ENCODE results near the gene SYNE1.

SYNE1 gene

GRCh38 chr6:152669895-152670294 is 32.7 kb upstream of the SYNE1 start:
- H2BK120ac ChIP-seq (ENCODE audit: insufficient read depth, low read length, poor library complexity): no peak overlapping the region
- WGBS (ENCODE audit: extremely low coverage, insufficient coverage, insufficient read length): no CpG with 5 or more reads among the region's 1 CpG
- no peak overlapping the region for H2BK12ac ChIP-seq (ENCODE audit: low read length)
- no peak overlapping the region for H3K23ac ChIP-seq (ENCODE audit: low read length)
- H3K14ac ChIP-seq (ENCODE audit: low read length): no peak overlapping the region
- no peaks in the 10 kb centered on the region for H3K36me3 ChIP-seq (ENCODE audit: control insufficient read depth in 1 of 2, insufficient read depth in 2 of 2, low read length in 2 of 2)
- peak in 1 of 2 donors; percentile 34 for DNase-seq
- H3K4me1 ChIP-seq (ENCODE audit: control insufficient read depth in 1 of 2, insufficient read depth in 2 of 2, low read length in 2 of 2): no peaks in the 10 kb centered on the region
- H4K12ac ChIP-seq (ENCODE audit: low read depth, low read length): no peak overlapping the region
- H2AK5ac ChIP-seq (ENCODE audit: low read length): no peak overlapping the region
- H3K9ac ChIP-seq (ENCODE audit: low read length): no peak overlapping the region
- no peak overlapping the region for H3K18ac ChIP-seq (ENCODE audit: low read length)
- H3K79me1 ChIP-seq (ENCODE audit: low read length): no peaks in the 10 kb centered on the region
- no peaks in the 10 kb centered on the region for H3K9me3 ChIP-seq (ENCODE audit: insufficient read depth, low read depth, low read length)
- H3K27ac ChIP-seq (ENCODE audit: low read depth, low read length): no peak overlapping the region
- no peaks in the 10 kb centered on the region for H3K27me3 ChIP-seq (ENCODE audit: insufficient read depth, low read length)
- no peak overlapping the region for H2AFZ ChIP-seq (ENCODE audit: insufficient read depth, low read length, poor library complexity)
- no peaks in the 10 kb centered on the region for H3K79me2 ChIP-seq (ENCODE audit: control insufficient read depth, insufficient read depth, low read length, poor library complexity)
- H3K4me2 ChIP-seq (ENCODE audit: low read length): no peak overlapping the region
- H3K4ac ChIP-seq (ENCODE audit: low read depth, low read length): no peak overlapping the region
- H4K91ac ChIP-seq (ENCODE audit: low read depth, low read length): no peak overlapping the region
- no peak overlapping the region for H2BK5ac ChIP-seq (ENCODE audit: low read depth, low read length, poor library complexity)
- no peak overlapping the region for H4K8ac ChIP-seq (ENCODE audit: low read depth, low read length)
- H3K4me3 ChIP-seq (ENCODE audit: low read depth, low read length): no peak overlapping the region

- Histone ChIP-seq H3K79me1 (ENCODE audit: low read length) (no peaks in the 10 kb centered on the region), H3K9me3 (ENCODE audit: insufficient read depth, low read depth, low read length) (no peaks in the 10 kb centered on the region), H4K91ac (ENCODE audit: low read depth, low read length) (no peak overlapping the region), H3K36me3 (ENCODE audit: control insufficient read depth in 1 of 2, insufficient read depth in 2 of 2, low read length in 2 of 2) (no peaks in the 10 kb centered on the region), H3K4me1 (ENCODE audit: control insufficient read depth in 1 of 2, insufficient read depth in 2 of 2, low read length in 2 of 2) (no peaks in the 10 kb centered on the region), H3K4ac (ENCODE audit: low read depth, low read length) (no peak overlapping the region), H2BK120ac (ENCODE audit: insufficient read depth, low read length, poor library complexity) (no peak overlapping the region), H3K4me2 (ENCODE audit: low read length) (no peak overlapping the region), H2AK5ac (ENCODE audit: low read length) (no peak overlapping the region), H3K9ac (ENCODE audit: low read length) (no peak overlapping the region), H3K27ac (ENCODE audit: low read depth, low read length) (no peak overlapping the region), H2BK12ac (ENCODE audit: low read length) (no peak overlapping the region), H3K14ac (ENCODE audit: low read length) (no peak overlapping the region), H4K8ac (ENCODE audit: low read depth, low read length) (no peak overlapping the region), H3K4me3 (ENCODE audit: low read depth, low read length) (no peak overlapping the region), H3K23ac (ENCODE audit: low read length) (no peak overlapping the region), H2BK5ac (ENCODE audit: low read depth, low read length, poor library complexity) (no peak overlapping the region), H3K18ac (ENCODE audit: low read length) (no peak overlapping the region), H2AFZ (ENCODE audit: insufficient read depth, low read length, poor library complexity) (no peak overlapping the region), H3K27me3 (ENCODE audit: insufficient read depth, low read length) (no peaks in the 10 kb centered on the region), H3K79me2 (ENCODE audit: control insufficient read depth, insufficient read depth, low read length, poor library complexity) (no peaks in the 10 kb centered on the region), H4K12ac (ENCODE audit: low read depth, low read length) (no peak overlapping the region)
- WGBS (ENCODE audit: extremely low coverage, insufficient coverage, insufficient read length): no CpG with 5 or more reads among the region's 3 CpGs
- DNase-seq: no peak
These were observed 24.6 kb upstream of the SYNE1 start for GRCh38 chr6:152661776-152662175.

DNA sequence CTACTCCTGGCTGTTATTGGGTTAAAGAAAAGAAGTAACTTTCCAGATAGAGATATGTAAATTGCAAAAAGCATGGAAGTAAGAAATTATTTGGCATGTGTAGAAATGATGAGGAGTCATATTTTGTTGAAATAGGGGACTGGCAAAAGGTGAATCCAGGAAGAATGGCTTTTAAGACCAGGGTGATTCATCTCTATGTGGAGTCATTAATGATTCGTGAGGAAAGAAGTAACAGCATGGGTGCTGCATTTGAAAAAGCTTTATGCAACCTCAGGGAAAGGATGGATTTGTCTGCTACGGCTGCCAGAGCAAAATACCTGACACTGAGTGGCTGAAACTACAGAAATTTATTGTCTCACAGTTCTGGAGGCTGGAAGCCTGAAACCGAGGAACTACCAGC is 14.8 kb upstream of the SYNE1 start:
- Histone ChIP-seq H3K4me1 (ENCODE audit: control insufficient read depth in 1 of 2, insufficient read depth in 2 of 2, low read length in 2 of 2) (no peaks in the 10 kb centered on the region), H3K79me2 (ENCODE audit: control insufficient read depth, insufficient read depth, low read length, poor library complexity) (no peaks in the 10 kb centered on the region), H3K79me1 (ENCODE audit: low read length) (no peaks in the 10 kb centered on the region), H2AK5ac (ENCODE audit: low read length) (no peak overlapping the region), H2BK12ac (ENCODE audit: low read length) (no peak overlapping the region), H3K4me3 (ENCODE audit: low read depth, low read length) (no peak overlapping the region), H4K91ac (ENCODE audit: low read depth, low read length) (no peak overlapping the region), H3K9me3 (ENCODE audit: insufficient read depth, low read depth, low read length) (no peaks in the 10 kb centered on the region), H3K9ac (ENCODE audit: low read length) (no peak overlapping the region), H2BK120ac (ENCODE audit: insufficient read depth, low read length, poor library complexity) (no peak overlapping the region), H4K12ac (ENCODE audit: low read depth, low read length) (no peak overlapping the region), H2AFZ (ENCODE audit: insufficient read depth, low read length, poor library complexity) (no peak overlapping the region), H3K18ac (ENCODE audit: low read length) (no peak overlapping the region), H3K36me3 (ENCODE audit: control insufficient read depth in 1 of 2, insufficient read depth in 2 of 2, low read length in 2 of 2) (no peaks in the 10 kb centered on the region), H3K23ac (ENCODE audit: low read length) (no peak overlapping the region), H3K27ac (ENCODE audit: low read depth, low read length) (no peak overlapping the region), H4K8ac (ENCODE audit: low read depth, low read length) (no peak overlapping the region), H3K4me2 (ENCODE audit: low read length) (no peak overlapping the region), H3K4ac (ENCODE audit: low read depth, low read length) (no peak overlapping the region), H2BK5ac (ENCODE audit: low read depth, low read length, poor library complexity) (no peak overlapping the region), H3K27me3 (ENCODE audit: insufficient read depth, low read length) (no peaks in the 10 kb centered on the region), H3K14ac (ENCODE audit: low read length) (no peak overlapping the region)
- WGBS (ENCODE audit: extremely low coverage, insufficient coverage, insufficient read length): no CpG with 5 or more reads among the region's 3 CpGs
- no peak for DNase-seq

GRCh38 chr6:152648105-152648504 is 10.9 kb upstream of the SYNE1 start:
- no peak overlapping the region for H3K4me3 ChIP-seq (ENCODE audit: low read depth, low read length)
- H3K4ac ChIP-seq (ENCODE audit: low read depth, low read length): no peak overlapping the region
- no peak overlapping the region for H3K14ac ChIP-seq (ENCODE audit: low read length)
- no peaks in the 10 kb centered on the region for H3K79me2 ChIP-seq (ENCODE audit: control insufficient read depth, insufficient read depth, low read length, poor library complexity)
- no peak overlapping the region for H3K18ac ChIP-seq (ENCODE audit: low read length)
- no CpG with 5 or more reads among the region's 2 CpGs for WGBS (ENCODE audit: extremely low coverage, insufficient coverage, insufficient read length)
- no peaks in the 10 kb centered on the region for H3K79me1 ChIP-seq (ENCODE audit: low read length)
- no peak overlapping the region for H2BK120ac ChIP-seq (ENCODE audit: insufficient read depth, low read length, poor library complexity)
- no peaks in the 10 kb centered on the region for H3K9me3 ChIP-seq (ENCODE audit: insufficient read depth, low read depth, low read length)
- H3K36me3 ChIP-seq (ENCODE audit: control insufficient read depth in 1 of 2, insufficient read depth in 2 of 2, low read length in 2 of 2): no peaks in the 10 kb centered on the region
- no peak overlapping the region for H2BK12ac ChIP-seq (ENCODE audit: low read length)
- H2AK5ac ChIP-seq (ENCODE audit: low read length): no peak overlapping the region
- H3K27me3 ChIP-seq (ENCODE audit: insufficient read depth, low read length): no peaks in the 10 kb centered on the region
- H4K91ac ChIP-seq (ENCODE audit: low read depth, low read length): no peak overlapping the region
- no peak overlapping the region for H2AFZ ChIP-seq (ENCODE audit: insufficient read depth, low read length, poor library complexity)
- no peak overlapping the region for H4K12ac ChIP-seq (ENCODE audit: low read depth, low read length)
- no peak overlapping the region for H3K9ac ChIP-seq (ENCODE audit: low read length)
- no peaks in the 10 kb centered on the region for H3K4me1 ChIP-seq (ENCODE audit: control insufficient read depth in 1 of 2, insufficient read depth in 2 of 2, low read length in 2 of 2)
- H3K23ac ChIP-seq (ENCODE audit: low read length): no peak overlapping the region
- H3K4me2 ChIP-seq (ENCODE audit: low read length): no peak overlapping the region
- no peak overlapping the region for H2BK5ac ChIP-seq (ENCODE audit: low read depth, low read length, poor library complexity)
- no peak for DNase-seq
- H4K8ac ChIP-seq (ENCODE audit: low read depth, low read length): no peak overlapping the region
- H3K27ac ChIP-seq (ENCODE audit: low read depth, low read length): no peak overlapping the region

Data from trophoblast cell (in vitro differentiated cells and primary cell).